HEK293 (cell line): Measurements from ENCODE around the gene SFN.

Experiments
- KLF16 ChIP-seq: fragments of 450-650 bp; formaldehyde crosslinking; IDR thresholded peaks from 2 replicates; pipeline ENCODE4 v1.5.1; 2017; ENCODE audit warnings: missing biosample characterization, missing genetic modification characterization
- ZBTB8A ChIP-seq: fragments of 450-650 bp; formaldehyde crosslinking; IDR thresholded peaks from 2 replicates; pipeline ENCODE4 v1.5.1; 2016; ENCODE audit warnings: missing biosample characterization, missing genetic modification characterization
- ZNF239 ChIP-seq: fragments of 450-650 bp; formaldehyde crosslinking; IDR thresholded peaks from 2 replicates; pipeline ENCODE4 v1.5.1; 2016; ENCODE audit warnings: missing biosample characterization, missing genetic modification characterization
- ZNF776 ChIP-seq: fragments of 450-650 bp; formaldehyde crosslinking; IDR thresholded peaks from 2 replicates; pipeline ENCODE4 v1.5.0; 2017; ENCODE audit warnings: missing biosample characterization, missing genetic modification characterization, borderline replicate concordance
- ZNF830 ChIP-seq: fragments of 450-650 bp; IDR thresholded peaks from 2 replicates; pipeline ENCODE4 v1.5.0; 2018; ENCODE audit warnings: missing biosample characterization, missing genetic modification characterization, low read depth, mild to moderate bottlenecking, moderate library complexity
- TF ChIP-seq, protein P1 (sequence below): fragments of 450-650 bp; formaldehyde crosslinking; IDR thresholded peaks from 2 replicates; pipeline ENCODE4 v1.5.1; 2016; ENCODE audit warnings: missing biosample characterization, missing genetic modification characterization

DNA sequence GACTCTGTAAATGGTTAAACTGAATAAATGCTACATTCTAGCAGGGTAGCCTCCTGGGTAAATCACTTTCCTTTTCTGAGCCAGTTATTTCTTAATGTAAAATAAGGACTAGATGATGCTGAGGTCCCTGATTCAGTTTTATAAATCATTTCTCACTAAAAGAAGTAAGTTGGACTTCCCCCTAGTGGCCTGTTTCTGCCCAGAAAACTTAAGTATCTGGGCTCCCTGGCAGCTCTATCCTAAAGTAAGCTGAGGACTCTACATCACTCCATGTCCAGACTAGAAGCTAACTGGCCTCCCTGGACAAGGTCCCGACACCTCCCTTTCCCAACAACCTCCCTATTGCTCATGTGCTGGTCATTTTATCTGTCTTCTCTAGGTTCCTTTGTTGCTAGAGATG is 24.2 kb downstream of the SFN start:
- TF ChIP-seq, protein P1, sequence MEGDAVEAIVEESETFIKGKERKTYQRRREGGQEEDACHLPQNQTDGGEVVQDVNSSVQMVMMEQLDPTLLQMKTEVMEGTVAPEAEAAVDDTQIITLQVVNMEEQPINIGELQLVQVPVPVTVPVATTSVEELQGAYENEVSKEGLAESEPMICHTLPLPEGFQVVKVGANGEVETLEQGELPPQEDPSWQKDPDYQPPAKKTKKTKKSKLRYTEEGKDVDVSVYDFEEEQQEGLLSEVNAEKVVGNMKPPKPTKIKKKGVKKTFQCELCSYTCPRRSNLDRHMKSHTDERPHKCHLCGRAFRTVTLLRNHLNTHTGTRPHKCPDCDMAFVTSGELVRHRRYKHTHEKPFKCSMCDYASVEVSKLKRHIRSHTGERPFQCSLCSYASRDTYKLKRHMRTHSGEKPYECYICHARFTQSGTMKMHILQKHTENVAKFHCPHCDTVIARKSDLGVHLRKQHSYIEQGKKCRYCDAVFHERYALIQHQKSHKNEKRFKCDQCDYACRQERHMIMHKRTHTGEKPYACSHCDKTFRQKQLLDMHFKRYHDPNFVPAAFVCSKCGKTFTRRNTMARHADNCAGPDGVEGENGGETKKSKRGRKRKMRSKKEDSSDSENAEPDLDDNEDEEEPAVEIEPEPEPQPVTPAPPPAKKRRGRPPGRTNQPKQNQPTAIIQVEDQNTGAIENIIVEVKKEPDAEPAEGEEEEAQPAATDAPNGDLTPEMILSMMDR = no peak; the same call in 1 of the 2 replicates
- no peak for TF ChIP-seq ZBTB8A (tag by site-specific recombination)
- TF ChIP-seq ZNF830 (tag by site-specific recombination) = no peak
- TF ChIP-seq ZNF239 = no peak
- TF ChIP-seq KLF16 = no peak
- TF ChIP-seq ZNF776 (tag by site-specific recombination) = no peak
